Epithelial cell of proximal tubule (primary cell): ENCODE results near the gene LENG9. TPM values are rescaled to one million over a fixed set of nuclear protein-coding genes. Genes with fewer than 3 reads are reported as not detected.

Experiments used
- total RNA-seq: library from RNA; depleted of rRNA; stranded (reverse); fragments of >200 nt; gene quantifications from 2 replicates; pipeline ENCODE4 v1.2.3, GENCODE V29; 2015

Gene LENG9
- total RNA-seq, 1 donor from 2014 or later: 4.1 TPM

Other genes with a start within 250 kb of the LENG9 start
- gene LILRB3, start 240.8 kb downstream of the LENG9 start, total RNA-seq: not detected in 2 replicates
- gene LILRA6, start 221.0 kb downstream of the LENG9 start, total RNA-seq: not detected in 2 replicates
- gene LILRB5, start 206.5 kb downstream of the LENG9 start, total RNA-seq: not detected in 2 replicates
- not detected in 2 replicates for gene LILRB2, start 182.7 kb downstream of the LENG9 start, total RNA-seq
- gene LILRA5, start 150.6 kb downstream of the LENG9 start, total RNA-seq: not detected in 2 replicates
- gene LILRA4, start 124.6 kb downstream of the LENG9 start, total RNA-seq: not detected in 2 replicates
- not detected in 2 replicates for gene LAIR1, start 98.8 kb downstream of the LENG9 start, total RNA-seq
- 3.6 TPM in 1 of 2 replicates, not detected in the other for gene TTYH1, start 48.3 kb downstream of the LENG9 start, total RNA-seq
- 32.5 and 39.1 TPM in 2 replicates for gene LENG8, start 14.6 kb downstream of the LENG9 start, total RNA-seq
- 5.1 and 33.7 TPM in 2 replicates for gene CDC42EP5, start 9.5 kb upstream of the LENG9 start, total RNA-seq
- not detected in 2 replicates for gene LAIR2, start 39.1 kb upstream of the LENG9 start, total RNA-seq
- not detected in 2 replicates for gene LILRA2, start 110.0 kb upstream of the LENG9 start, total RNA-seq
- gene LILRA1, start 129.9 kb upstream of the LENG9 start, total RNA-seq: not detected in 2 replicates
- not detected in 2 replicates for gene LILRB1, start 166.7 kb upstream of the LENG9 start, total RNA-seq
- gene LILRB4, start 199.2 kb upstream of the LENG9 start, total RNA-seq: not detected in 2 replicates